ENCODE measurements around the gene MCOLN2. TPM values are rescaled to one million over a fixed set of nuclear protein-coding genes. Genes with fewer than 3 reads are reported as not detected.
A peak's percentile ranks its signal among the peaks of the same experiment; 100 is the strongest.
"Not testable (repeated sequence)": the region's sequence is repeated elsewhere in the genome, so short reads cannot be mapped to it uniquely, and the experiment has no call there.

Gene MCOLN2
- total RNA-seq, 1 experiment from 2014 or later = 2.3 TPM

GRCh38 chr1:84941843-84942242 is 55.1 kb downstream of the MCOLN2 start:
- no peak for DNase-seq (ENCODE audit: low spot score)

GRCh38 chr1:84940481-84940880 is 56.4 kb downstream of the MCOLN2 start:
- DNase-seq (ENCODE audit: low spot score) = no peak

DNA sequence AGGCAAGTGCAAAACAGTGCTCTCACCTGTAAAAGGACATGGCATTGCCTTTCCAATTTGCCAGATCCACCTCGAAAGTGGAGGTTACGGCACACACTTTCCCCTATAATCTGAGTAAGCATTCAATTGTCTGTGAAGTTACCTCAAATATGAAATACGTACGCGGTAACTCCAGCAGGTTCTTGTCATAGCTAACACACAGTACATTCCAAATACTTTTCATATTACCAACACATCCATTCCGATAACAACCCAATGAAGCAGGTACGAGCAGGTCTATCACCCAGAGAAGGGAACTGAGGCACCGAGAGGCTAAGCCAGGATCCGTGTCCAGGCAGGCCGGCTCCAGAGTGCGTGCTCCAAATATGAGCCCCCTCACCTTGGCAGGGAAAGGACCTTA is 57.2 kb downstream of the MCOLN2 start:
- no peak for DNase-seq (ENCODE audit: low spot score)

GRCh38 chr1:84939151-84939550 is 57.8 kb downstream of the MCOLN2 start:
- DNase-seq (ENCODE audit: low spot score) = no peak

- DNase-seq (ENCODE audit: low spot score) = peak; percentile 49
These were observed 60.6 kb downstream of the MCOLN2 start for GRCh38 chr1:84936116-84936810.

DNA sequence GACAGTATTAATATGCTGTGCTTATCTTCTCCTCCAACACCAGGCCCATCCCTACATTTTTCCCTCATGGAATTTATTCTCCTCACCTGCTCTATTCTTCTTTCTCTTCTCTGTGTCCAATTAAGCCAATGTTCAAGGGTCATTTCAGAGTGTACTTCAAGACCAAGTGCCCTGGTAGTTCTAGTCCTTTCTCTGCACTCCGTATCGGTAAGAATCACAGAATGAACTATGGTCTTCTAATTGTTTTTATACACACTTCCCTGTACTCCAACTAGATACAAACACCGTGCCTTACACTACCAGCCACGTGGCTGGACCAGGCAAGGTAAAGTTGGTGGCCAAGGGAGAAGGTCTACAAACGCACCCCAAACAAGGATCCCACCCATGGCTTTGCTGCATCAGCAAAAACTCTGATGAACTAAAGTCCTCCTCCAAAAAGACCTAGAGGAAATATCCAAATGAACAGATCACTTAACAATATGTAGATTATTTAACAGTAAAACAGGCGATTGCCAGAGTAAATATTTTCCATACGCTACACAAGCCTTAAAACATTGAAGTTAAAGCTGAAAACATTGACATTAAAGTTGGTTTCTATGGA is 63.8 kb downstream of the MCOLN2 start:
- DNase-seq (ENCODE audit: low spot score) = no peak

DNA sequence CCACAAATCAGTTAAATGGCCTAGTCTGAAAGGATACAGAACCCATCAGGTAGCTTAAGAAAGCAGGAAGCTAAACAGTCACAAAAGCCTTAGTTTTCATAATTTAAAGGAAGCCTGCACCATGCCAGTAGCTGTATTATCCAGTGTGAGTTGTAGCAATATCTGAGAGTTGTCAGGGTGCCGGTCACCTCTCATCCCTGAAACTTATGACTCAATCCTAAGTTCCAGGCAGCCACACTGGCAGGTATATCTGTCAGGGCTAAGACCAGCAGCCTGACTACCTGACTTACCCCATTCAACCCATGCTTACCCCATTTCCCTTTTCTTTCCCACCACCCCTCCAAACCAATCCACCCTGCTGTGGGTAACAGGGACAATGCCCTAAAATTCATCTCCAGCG is 66.1 kb downstream of the MCOLN2 start:
- DNase-seq (ENCODE audit: low spot score) = no peak

- no peak for DNase-seq (ENCODE audit: low spot score)
These were observed 66.6 kb downstream of the MCOLN2 start for GRCh38 chr1:84930329-84930728.

- no peak for DNase-seq (ENCODE audit: low spot score)
These were observed 67.3 kb downstream of the MCOLN2 start for GRCh38 chr1:84929581-84929980.

GRCh38 chr1:84928979-84929378 is 67.9 kb downstream of the MCOLN2 start:
- no peak for DNase-seq (ENCODE audit: low spot score)

GRCh38 chr1:84923317-84923716 is 73.6 kb downstream of the MCOLN2 start:
- DNase-seq (ENCODE audit: low spot score) = no peak

DNA sequence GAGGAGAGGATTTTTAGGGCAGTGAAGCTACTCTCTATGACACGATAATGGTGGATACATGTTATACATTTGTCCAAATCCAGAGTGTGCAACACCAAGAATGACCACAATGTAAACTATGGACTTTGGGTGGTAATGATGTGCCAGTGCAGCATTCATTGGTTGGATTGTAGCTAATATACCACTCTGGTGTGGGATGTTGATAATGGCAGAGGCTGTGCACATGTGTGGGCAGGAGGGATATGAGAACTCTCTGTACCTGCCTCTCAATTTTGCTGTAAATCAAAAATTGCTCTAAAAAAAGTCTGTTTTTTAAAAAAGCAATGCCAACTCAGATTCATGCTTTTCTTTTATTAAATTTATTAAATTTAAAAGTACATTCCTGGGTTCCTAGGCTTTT is 76.8 kb downstream of the MCOLN2 start:
- no peak for DNase-seq (ENCODE audit: low spot score)

DNA sequence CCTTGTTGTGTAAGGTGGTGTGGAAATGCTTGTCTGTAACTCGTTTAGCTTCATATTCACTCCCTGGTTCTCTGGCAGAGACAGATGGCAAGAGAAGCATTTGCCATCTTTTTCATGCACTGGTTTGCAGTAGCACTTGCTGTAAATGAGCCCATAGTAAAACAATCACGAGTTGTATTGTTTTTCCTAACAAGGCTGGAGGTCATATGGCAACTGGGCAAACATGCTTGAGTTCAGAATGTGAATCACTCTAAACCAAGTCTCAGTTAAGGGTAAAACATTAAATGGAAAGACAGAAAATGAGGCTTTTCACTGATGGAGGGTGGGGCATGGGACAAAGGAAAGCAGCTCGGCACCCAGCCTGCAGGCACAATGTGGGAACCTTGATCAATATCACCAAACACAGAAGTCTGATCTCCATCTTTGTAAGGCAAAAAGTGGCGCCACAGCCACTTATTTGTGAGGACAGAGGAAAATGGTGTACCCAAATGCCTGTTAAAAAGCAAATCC is 77.4 kb downstream of the MCOLN2 start:
- no peak for DNase-seq (ENCODE audit: low spot score)

DNA sequence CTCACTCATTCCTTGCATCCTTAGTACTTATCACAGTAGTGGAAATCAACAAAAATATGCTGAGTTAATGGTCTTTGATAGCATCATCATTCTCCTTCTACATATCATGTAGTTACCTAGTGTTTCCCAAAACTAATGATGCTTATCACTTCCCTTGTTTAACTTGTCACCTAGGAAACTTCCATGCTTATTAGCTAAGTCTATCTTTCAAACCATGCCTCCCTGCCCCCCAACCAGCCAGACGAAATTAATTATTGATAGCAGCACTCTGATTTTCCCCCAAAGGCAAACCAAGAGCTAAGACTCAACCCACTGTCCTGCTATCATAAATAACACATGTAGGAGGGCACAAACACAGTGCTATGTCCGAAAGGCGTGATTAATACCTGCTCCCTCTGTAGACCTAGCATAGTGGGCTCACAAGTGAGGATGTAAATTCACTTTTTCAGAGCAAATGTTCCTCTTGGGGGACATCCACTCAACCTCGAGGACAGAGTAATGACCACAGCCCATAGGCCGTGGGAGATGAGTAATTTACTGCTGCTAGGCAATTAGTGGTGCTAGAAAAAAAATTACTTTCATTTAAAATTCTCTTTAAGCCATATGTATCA is 78.1 kb downstream of the MCOLN2 start:
- no peak for DNase-seq (ENCODE audit: low spot score)

DNA sequence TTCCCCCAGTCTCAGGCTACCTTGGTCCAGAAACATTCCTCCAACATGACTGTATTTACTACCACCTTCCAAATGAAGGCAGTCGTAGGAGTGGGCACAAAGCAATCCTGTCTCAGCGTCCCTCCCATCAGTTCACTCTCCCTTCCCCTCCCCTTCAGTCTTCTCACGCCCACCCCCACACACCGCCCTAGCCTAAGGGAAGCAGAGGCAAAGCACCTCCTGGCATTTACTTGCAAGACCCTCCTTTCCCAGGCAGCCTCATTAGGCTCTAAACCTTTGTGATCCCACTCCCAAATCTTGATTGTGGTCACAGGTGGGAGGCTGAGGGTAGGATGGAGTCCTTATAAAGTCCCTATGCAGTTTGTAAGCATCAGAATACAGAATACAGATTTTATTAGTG is 80.0 kb downstream of the MCOLN2 start:
- DNase-seq (ENCODE audit: low spot score) = no peak

- DNase-seq (ENCODE audit: low spot score) = peak; percentile 17
These were observed 83.4 kb downstream of the MCOLN2 start for GRCh38 chr1:84913555-84913892.

DNA sequence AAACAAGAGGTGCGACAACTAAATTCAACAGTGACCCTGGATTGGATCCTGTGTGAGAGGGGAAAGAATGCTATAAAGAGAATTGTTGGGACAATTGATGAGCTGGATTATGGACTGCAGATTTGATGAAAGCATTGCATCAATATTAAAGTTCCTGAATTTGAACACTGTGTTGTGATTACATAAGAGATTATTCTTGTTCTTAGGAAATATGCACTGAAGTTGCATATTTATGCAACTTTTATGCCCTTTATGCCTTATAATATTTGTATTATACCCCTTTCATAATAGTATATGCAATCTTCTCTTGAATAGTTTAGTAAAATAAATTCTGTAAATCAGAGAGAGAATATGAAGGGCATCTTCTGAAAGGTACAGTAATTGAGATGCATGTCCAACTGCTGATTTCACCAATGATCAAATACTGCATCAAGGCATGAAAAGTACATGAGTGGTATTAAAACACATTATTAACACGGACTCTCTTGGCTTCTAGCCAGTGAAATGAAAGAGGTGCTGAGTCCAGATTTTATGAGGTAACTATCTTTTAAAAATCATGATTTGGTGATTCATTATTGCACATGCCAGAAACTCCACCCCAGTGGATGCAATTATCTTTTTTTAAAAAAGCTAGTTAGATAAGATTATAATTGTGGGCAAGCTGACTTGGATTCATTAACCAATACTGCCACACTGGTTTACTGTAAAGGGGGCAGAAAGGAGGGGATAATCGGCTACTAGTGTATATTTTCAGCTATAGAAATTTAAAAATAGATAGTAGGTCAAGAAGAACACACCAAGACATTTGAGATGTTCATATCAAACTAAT is 84.0 kb downstream of the MCOLN2 start:
- DNase-seq (ENCODE audit: low spot score) = no peak

GRCh38 chr1:84908746-84909464 is 88.0 kb downstream of the MCOLN2 start:
- DNase-seq (ENCODE audit: low spot score) = not testable (repeated sequence)

DNA sequence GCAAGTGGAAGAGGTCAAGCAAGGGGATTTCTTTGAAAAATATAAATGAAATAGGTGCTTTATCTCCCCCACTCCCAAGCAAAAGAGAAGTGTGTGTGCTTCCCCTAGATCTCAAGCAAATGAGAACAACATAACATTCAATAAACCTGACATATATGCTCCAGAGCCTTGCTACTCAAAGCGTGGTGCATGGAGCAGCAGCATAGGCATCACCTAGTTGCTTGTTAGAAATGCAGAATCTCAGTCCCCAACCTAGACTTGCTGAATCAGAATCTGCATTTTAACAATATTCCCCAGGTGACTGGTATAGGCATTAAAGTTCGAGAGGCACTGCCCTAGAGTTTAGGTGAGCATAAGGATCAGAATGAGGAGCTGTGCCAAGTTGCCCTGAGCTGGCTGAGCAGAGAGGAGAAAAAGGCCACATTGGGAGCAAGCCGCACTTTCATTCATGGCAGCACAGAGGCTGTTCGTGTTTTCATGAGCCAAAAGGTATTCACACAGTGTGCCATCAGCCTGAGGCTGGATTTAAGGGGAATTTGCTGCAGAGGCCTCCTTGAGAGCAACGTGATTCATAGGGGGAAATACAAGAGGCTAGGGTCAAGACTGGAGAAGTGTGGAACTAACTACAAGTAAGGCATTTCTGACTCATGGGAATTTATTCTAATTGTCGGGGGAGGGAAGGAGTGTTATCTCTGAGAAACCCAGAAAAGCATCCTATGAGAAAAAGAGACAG is 89.7 kb downstream of the MCOLN2 start:
- DNase-seq (ENCODE audit: low spot score) = no peak

DNA sequence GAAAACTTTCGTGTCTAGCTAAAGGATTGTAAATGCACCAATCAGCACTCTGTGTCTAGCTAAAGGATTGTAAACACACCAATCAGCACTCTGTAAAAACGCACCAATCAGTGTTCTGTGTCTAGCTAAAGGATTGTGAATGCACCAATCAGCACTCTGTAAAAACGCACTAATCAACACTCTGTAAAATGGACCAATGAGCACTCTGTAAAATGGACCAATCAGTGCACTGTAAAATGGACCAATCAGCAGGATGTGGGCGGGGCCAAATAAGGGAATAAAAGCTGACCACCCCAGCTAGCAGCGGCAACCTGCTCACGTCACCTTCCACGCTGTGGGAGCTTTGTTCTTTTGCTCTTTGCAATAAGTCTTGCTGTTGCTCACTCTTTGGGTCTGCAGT is 94.2 kb downstream of the MCOLN2 start:
- not testable (repeated sequence) for DNase-seq (ENCODE audit: low spot score)

DNA sequence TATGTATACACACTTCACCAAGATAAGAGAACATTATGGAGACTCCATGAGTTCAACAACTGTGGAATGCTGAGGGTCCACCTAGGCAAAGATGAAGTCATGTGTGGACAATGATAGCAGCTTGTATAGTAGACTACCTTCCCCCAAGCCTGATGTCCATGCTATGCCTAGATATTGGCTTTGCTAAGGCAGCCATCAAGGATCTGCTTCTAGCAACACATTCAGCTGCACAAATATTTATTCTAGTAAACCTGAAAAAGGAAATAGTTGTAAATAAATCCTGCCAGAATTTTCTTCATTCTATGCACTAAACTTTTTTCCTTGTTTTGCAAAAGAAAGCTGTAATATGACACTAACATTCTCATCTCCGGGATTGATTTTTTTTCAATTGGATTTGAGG is 96.9 kb downstream of the MCOLN2 start:
- DNase-seq (ENCODE audit: low spot score) = no peak
